ENCODE results near the gene USP28.

USP28 gene

GRCh38 chr11:113831314-113831713 lies 44.1 kb downstream of the USP28 start:
- H3K27me3 ChIP-seq (ENCODE audit: insufficient read depth, poor library complexity, severe bottlenecking), result no peaks in the 10 kb centered on the region
- no peak for TF ChIP-seq CTCF (IDR thresholded peaks at IDR 0.05; ENCODE audit: poor library complexity, severe bottlenecking)
- H3K4me3 ChIP-seq (ENCODE audit: severe bottlenecking), result no peak overlapping the region
- H3K36me3 ChIP-seq (ENCODE audit: low read depth), result peaks cover 49% of the 10 kb centered on the region
- H3K27ac ChIP-seq (ENCODE audit: poor library complexity, severe bottlenecking), result no peak overlapping the region
- no peaks in the 10 kb centered on the region for H3K4me1 ChIP-seq (ENCODE audit: insufficient read depth, poor library complexity, severe bottlenecking)
- ATAC-seq (ENCODE audit: low read depth) (no peak), DNase-seq (ENCODE audit: low spot score) (no peak)
- H3K9me3 ChIP-seq (ENCODE audit: severe bottlenecking), result no peaks in the 10 kb centered on the region

GRCh38 chr11:113829751-113830150 lies 45.6 kb downstream of the USP28 start:
- H3K4me1 ChIP-seq (ENCODE audit: insufficient read depth, poor library complexity, severe bottlenecking), result no peaks in the 10 kb centered on the region
- H3K4me3 ChIP-seq (ENCODE audit: severe bottlenecking), result no peak overlapping the region
- H3K27ac ChIP-seq (ENCODE audit: poor library complexity, severe bottlenecking), result no peak overlapping the region
- H3K27me3 ChIP-seq (ENCODE audit: insufficient read depth, poor library complexity, severe bottlenecking), result no peaks in the 10 kb centered on the region
- ATAC-seq (ENCODE audit: low read depth) (no peak), DNase-seq (ENCODE audit: low spot score) (no peak)
- peaks cover 52% of the 10 kb centered on the region for H3K36me3 ChIP-seq (ENCODE audit: low read depth)
- no peaks in the 10 kb centered on the region for H3K9me3 ChIP-seq (ENCODE audit: severe bottlenecking)
- no peak for TF ChIP-seq CTCF (IDR thresholded peaks at IDR 0.05; ENCODE audit: poor library complexity, severe bottlenecking)

- Histone ChIP-seq H3K9me3 (ENCODE audit: severe bottlenecking) (no peaks in the 10 kb centered on the region), H3K27me3 (ENCODE audit: insufficient read depth, poor library complexity, severe bottlenecking) (no peaks in the 10 kb centered on the region), H3K36me3 (ENCODE audit: low read depth) (peaks cover 44% of the 10 kb centered on the region), H3K4me1 (ENCODE audit: insufficient read depth, poor library complexity, severe bottlenecking) (no peaks in the 10 kb centered on the region), H3K4me3 (ENCODE audit: severe bottlenecking) (no peak overlapping the region), H3K27ac (ENCODE audit: poor library complexity, severe bottlenecking) (no peak overlapping the region)
- DNase-seq (ENCODE audit: low spot score) (no peak), ATAC-seq (ENCODE audit: low read depth) (no peak)
- no peak for TF ChIP-seq CTCF (IDR thresholded peaks at IDR 0.05; ENCODE audit: poor library complexity, severe bottlenecking)
These were observed 47.2 kb downstream of the USP28 start for GRCh38 chr11:113828191-113828590.

- Histone ChIP-seq H3K27me3 (ENCODE audit: insufficient read depth, poor library complexity, severe bottlenecking) (no peaks in the 10 kb centered on the region), H3K27ac (ENCODE audit: poor library complexity, severe bottlenecking) (no peak overlapping the region), H3K4me3 (ENCODE audit: severe bottlenecking) (no peak overlapping the region), H3K36me3 (ENCODE audit: low read depth) (peaks cover 43% of the 10 kb centered on the region), H3K9me3 (ENCODE audit: severe bottlenecking) (no peaks in the 10 kb centered on the region), H3K4me1 (ENCODE audit: insufficient read depth, poor library complexity, severe bottlenecking) (no peaks in the 10 kb centered on the region)
- TF ChIP-seq CTCF (IDR thresholded peaks at IDR 0.05; ENCODE audit: poor library complexity, severe bottlenecking), result no peak
- no peak for DNase-seq (ENCODE audit: low spot score)
- ATAC-seq (ENCODE audit: low read depth), result no peak
These were observed 47.9 kb downstream of the USP28 start for GRCh38 chr11:113827477-113827876.

GRCh38 chr11:113818426-113818825 lies 56.9 kb downstream of the USP28 start:
- Histone ChIP-seq H3K36me3 (ENCODE audit: low read depth) (peaks cover 20% of the 10 kb centered on the region), H3K9me3 (ENCODE audit: severe bottlenecking) (no peaks in the 10 kb centered on the region), H3K27me3 (ENCODE audit: insufficient read depth, poor library complexity, severe bottlenecking) (no peaks in the 10 kb centered on the region), H3K4me1 (ENCODE audit: insufficient read depth, poor library complexity, severe bottlenecking) (no peaks in the 10 kb centered on the region), H3K4me3 (ENCODE audit: severe bottlenecking) (no peak overlapping the region), H3K27ac (ENCODE audit: poor library complexity, severe bottlenecking) (no peak overlapping the region)
- DNase-seq (ENCODE audit: low spot score) (no peak), ATAC-seq (ENCODE audit: low read depth) (no peak)
- no peak for TF ChIP-seq CTCF (IDR thresholded peaks at IDR 0.05; ENCODE audit: poor library complexity, severe bottlenecking)
